GM21528 (cell line): ENCODE data around the gene NCOA5.
A peak's percentile ranks its signal among the peaks of the same experiment; 100 is the strongest.
"Not testable (repeated sequence)": the region's sequence is repeated elsewhere in the genome, so short reads cannot be mapped to it uniquely, and the experiment has no call there.

Experiments used
- ATAC-seq: cut with Tn5 transposase; IDR thresholded peaks from one replicate; pipeline ENCODE4 v1.9.1; 2021; ENCODE audit warnings: mild to moderate bottlenecking, moderate library complexity; ENCODE audit not compliant: unreplicated experiment, low FRiP score

The NCOA5 gene

DNA sequence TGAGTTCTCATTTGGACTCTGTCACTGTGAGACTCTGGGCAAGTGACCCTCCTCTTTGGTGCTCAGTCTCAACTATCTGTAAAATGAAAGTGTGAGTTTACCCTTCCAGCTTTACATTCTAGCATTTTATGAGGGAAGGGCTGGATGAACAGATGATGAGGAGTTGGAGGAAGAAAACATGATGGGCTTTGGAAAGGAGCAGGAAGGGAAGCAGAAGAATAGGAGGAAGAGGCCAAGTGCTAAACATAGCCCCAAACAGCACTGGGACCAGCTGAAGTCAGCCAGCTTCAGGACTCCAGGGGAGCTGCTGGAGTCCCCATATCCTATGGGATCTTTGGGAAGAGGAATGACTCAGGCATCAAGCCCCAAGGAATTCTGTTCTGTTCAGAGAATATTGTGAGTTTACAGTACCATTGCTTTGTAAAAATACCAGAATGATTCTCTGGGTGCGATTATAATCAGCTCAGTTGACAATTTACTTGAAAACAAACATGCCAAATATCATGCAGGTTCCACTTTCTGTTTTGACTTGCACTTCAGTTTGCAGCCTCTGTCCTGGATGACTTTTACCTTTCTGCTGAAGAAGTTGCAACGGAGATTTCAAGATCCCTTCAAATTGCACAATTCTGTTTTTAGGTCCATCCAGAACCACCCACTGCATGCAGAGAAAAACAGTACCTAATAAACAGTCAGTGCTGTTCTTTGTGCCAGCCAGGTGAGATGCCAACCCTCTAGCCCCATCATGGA lies 31.6 kb upstream of the NCOA5 start:
- no peak for ATAC-seq

- no peak for ATAC-seq
Measured at GRCh38 chr20:46120136-46120535, 30.4 kb upstream of the NCOA5 start.

GRCh38 chr20:46119547-46119946 lies 29.8 kb upstream of the NCOA5 start:
- ATAC-seq, result no peak

DNA sequence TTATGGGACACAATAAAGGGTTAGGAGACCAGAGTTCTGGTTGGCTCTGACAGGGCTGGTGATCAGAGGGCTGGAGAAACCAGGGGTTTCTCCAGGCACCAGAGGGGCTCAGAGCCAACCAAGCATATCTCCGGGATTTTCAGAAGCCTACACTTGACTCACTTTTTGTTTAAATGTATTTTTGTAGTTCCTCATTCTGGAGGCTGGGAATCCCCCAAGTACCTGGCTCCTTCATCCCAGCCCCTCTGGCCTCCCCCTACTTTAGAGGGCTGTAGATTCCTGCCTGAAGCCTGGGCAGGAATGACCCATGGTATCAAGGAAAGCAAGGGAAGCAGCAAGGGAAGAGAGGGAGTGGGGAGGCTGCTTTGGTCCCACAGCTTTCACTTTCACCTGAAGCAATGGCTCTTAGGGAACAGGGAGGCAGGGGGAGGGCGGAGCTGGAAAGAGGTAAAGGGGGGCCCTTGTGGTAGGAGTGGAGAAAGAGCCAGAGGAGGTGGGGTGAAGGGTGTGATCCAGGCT lies 29.3 kb upstream of the NCOA5 start:
- ATAC-seq, result peak; percentile 28

DNA sequence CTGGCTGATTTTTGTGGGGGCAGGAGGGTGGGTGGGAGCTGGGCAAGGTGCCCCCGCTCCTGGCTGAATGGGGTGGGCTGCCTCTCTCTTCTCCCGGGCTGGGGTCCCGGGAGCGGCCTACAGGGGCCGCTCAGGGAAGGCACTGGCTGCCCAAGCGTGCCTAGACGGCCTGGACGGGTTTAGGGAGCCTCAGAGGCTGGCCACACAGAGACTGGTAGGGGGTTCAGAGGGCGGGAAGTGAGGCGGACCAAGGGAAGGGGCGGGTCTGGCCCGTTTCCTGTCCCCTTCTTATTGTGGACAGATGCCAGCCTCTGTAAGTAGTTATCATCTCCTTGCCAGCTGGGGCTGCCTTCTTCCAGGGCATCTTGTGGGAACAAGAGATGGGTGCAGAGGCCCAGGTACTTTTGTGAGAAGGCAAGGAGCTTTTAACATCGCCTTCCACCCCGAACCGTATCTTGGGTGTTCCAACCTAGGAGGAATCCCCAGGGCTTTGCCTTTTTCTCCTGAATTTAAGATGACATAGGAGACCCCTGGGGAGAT lies 28.8 kb upstream of the NCOA5 start:
- peak; percentile 49 for ATAC-seq

- ATAC-seq, result peak; percentile 69
Measured at GRCh38 chr20:46117704-46118467, 28.1 kb upstream of the NCOA5 start, which contains the start of gene CD40. CD40 (plus strand) TSS chr20:46118314; CDS start chr20:46118344, 30 bp downstream.

GRCh38 chr20:46114449-46114848 lies 24.7 kb upstream of the NCOA5 start:
- ATAC-seq, result no peak

- ATAC-seq, result no peak
Measured at GRCh38 chr20:46113113-46113470, 23.3 kb upstream of the NCOA5 start.

- no peak for ATAC-seq
Measured at GRCh38 chr20:46112430-46113112, 22.8 kb upstream of the NCOA5 start.

GRCh38 chr20:46111836-46112212 lies 22.1 kb upstream of the NCOA5 start:
- no peak for ATAC-seq

GRCh38 chr20:46111028-46111835 lies 21.5 kb upstream of the NCOA5 start:
- ATAC-seq, result peak; percentile 51

- ATAC-seq, result no peak
Measured at GRCh38 chr20:46108976-46109375, 19.2 kb upstream of the NCOA5 start.

- peak; percentile 76 for ATAC-seq
Measured at GRCh38 chr20:46108435-46108841, 18.7 kb upstream of the NCOA5 start.

DNA sequence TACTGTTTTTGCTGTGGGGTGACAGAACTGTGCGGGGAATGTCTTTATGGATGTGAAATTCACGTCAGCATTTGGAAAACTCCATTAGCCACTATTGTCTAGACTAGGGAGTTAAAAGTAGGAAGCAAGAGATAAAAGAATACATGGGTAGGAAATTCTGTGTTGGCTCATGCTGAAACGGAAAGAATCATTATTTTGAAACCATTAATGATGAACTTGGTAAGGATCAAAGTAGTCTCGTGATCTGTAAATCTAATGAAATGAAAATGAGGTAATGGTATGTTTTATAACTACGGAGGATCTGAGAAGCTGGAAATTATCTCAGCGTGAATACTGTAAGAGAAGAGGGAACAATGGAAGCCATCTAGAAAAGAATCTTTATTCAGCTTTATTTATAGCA lies 17.3 kb upstream of the NCOA5 start:
- ATAC-seq, result no peak

- no peak for ATAC-seq
Measured at GRCh38 chr20:46104262-46104661, 14.5 kb upstream of the NCOA5 start.

GRCh38 chr20:46102940-46103339 lies 13.2 kb upstream of the NCOA5 start:
- no peak for ATAC-seq

GRCh38 chr20:46101957-46102356 lies 12.2 kb upstream of the NCOA5 start:
- no peak for ATAC-seq

- ATAC-seq, result no peak
Measured at GRCh38 chr20:46100988-46101387, 11.2 kb upstream of the NCOA5 start.

DNA sequence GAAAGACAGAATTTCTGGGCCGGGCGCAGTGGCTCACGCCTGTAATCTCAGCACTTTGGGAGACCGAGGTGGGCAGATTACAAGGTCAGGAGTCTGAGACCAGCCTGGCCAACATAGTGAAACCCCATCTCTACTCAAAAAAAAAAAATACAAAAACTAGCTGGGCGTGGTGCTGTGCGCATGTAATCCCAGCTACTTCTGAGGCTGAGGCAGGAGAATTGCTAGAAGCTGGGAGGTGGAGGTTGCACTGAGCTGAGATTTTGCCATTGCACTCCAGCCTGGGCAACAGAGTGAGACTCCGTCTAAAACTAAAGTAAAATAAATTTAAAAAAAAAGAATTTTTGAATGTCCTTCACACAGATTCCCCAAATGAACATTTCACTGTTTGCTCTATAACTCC lies 10.7 kb upstream of the NCOA5 start:
- not testable (repeated sequence) for ATAC-seq
